Breast epithelium (tissue), 3 donors: Measurements from ENCODE around the gene RNF126.
"Not testable (repeated sequence)": the region's sequence is repeated elsewhere in the genome, so short reads cannot be mapped to it uniquely, and the experiment has no call there.

ENCODE experiments used
- POLR2A ChIP-seq: fragments of 450-650 bp; IDR thresholded peaks from one replicate; pipeline ENCODE4 v1.6.1; 2016; ENCODE audit warnings: antibody characterized with exemption, mild to moderate bottlenecking, moderate library complexity
- POLR2AphosphoS5 ChIP-seq, 3 donors: sonication (generic); formaldehyde crosslinking; IDR thresholded peaks; one replicate each; pipeline ENCODE4 v1.6.1; 2017; ENCODE audit warnings: antibody characterized with exemption in 3 of 3
- TF ChIP-seq, protein P1 (sequence below), 3 donors: fragments of 450-650 bp; IDR thresholded peaks; one replicate each; pipeline ENCODE4 v1.5.1; 2016 to 2017; ENCODE audit warnings: antibody characterized with exemption in 3 of 3, mild to moderate bottlenecking in 3 of 3, moderate library complexity in 3 of 3

DNA sequence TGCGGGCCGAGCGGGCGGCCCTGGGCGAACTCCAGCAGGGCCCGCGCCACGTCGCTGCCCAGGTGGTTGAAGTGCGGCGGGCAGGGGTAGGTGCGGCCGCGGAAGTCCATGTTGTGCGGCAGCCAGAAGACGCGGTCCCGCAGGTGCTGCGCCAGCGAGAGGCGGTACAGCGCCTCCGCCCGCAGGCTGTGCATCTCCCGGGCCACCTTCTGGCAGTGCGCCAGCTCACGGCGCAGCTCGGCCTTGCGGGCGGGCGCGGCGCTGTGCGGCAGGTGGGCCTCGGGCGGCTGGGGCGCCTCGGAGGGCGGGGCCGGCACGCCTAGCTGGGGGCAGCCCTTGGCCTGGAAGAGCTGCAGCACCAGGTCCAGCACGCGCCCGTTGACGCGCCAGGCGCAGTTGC, 41.8 kb downstream of the RNF126 start:
- TF ChIP-seq, protein P1, sequence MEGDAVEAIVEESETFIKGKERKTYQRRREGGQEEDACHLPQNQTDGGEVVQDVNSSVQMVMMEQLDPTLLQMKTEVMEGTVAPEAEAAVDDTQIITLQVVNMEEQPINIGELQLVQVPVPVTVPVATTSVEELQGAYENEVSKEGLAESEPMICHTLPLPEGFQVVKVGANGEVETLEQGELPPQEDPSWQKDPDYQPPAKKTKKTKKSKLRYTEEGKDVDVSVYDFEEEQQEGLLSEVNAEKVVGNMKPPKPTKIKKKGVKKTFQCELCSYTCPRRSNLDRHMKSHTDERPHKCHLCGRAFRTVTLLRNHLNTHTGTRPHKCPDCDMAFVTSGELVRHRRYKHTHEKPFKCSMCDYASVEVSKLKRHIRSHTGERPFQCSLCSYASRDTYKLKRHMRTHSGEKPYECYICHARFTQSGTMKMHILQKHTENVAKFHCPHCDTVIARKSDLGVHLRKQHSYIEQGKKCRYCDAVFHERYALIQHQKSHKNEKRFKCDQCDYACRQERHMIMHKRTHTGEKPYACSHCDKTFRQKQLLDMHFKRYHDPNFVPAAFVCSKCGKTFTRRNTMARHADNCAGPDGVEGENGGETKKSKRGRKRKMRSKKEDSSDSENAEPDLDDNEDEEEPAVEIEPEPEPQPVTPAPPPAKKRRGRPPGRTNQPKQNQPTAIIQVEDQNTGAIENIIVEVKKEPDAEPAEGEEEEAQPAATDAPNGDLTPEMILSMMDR (IDR thresholded peaks at IDR 0.05) = not testable (repeated sequence)
- not testable (repeated sequence) for TF ChIP-seq POLR2AphosphoS5 (IDR thresholded peaks at IDR 0.05); POLR2A
